GM12878 (cell line): ENCODE measurements around the gene TBC1D2B. TPM values are rescaled to one million over a fixed set of nuclear protein-coding genes. Genes with fewer than 3 reads are reported as not detected.

Experiments used
- ATAC-seq: fragments of 200-7000 bp; cut with Tn5 transposase; 3 replicates; pipeline ENCODE4 v1.9.1; 2020; ENCODE audit warnings: mild to moderate bottlenecking, moderate library complexity
- BruUV-seq: library from RNA; stranded (reverse); fragments of 400-500 nt; replicated peaks from 2 replicates; lab custom pipeline; 2021; lab: Mats Ljungman, UMichigan
- CTCF ChIA-PET: fragments of 300-600 bp; sonication (Branson Sonifier 250); formaldehyde crosslinking; extraction: SDS; loops from one replicate; lab custom pipeline; 2021; ENCODE audit warnings: inconsistent platforms; lab: Yijun Ruan, JAX
- POLR2A ChIA-PET: fragments of 350-600 bp; formaldehyde crosslinking; extraction: SDS; loops from one replicate; lab custom pipeline; 2021; ENCODE audit warnings: inconsistent platforms; lab: Charles Lee
- RAD21 ChIA-PET: fragments of 300-600 bp; sonication (Branson Sonifier 250); formaldehyde crosslinking; loops from one replicate; lab custom pipeline; 2023; ENCODE audit warnings: antibody characterized with exemption; ENCODE audit not compliant: unreplicated experiment; lab: Charles Lee
- SMC1A ChIA-PET: fragments of 300-600 bp; sonication (Branson Sonifier 250); formaldehyde crosslinking; loops from one replicate; lab custom pipeline; 2023; ENCODE audit not compliant: unreplicated experiment, uncharacterized antibody; lab: Charles Lee
- DNase-seq: peaks from one replicate; pipeline ENCODE4 v3.0.0-alpha.2; 2011; ENCODE audit warnings: low read depth, low spot score
- FAIRE-seq: peaks from 3 replicates; lab custom pipeline; 2011; peaks lifted over from hg19 to GRCh38; lab: Jason Lieb, UNC
- H2AFZ ChIP-seq: 2 replicates; pipeline ENCODE4 v1.6.0; 2011; ENCODE audit warnings: low read depth, low read length, control low read depth; ENCODE audit not compliant: control insufficient read depth
- H3K27ac ChIP-seq: 2 replicates; pipeline ENCODE4 v1.5.1; 2011; ENCODE audit warnings: control low read depth; ENCODE audit not compliant: control insufficient read depth, insufficient read depth
- H3K27me3 ChIP-seq, 2 experiments: replicated peaks in 1 of 2; 2 replicates each; pipeline versions ENCODE4 v1.6.0 to v1.6.1; 2011; ENCODE audit warnings: low read length in 1 of 2; ENCODE audit not compliant: control insufficient read depth in 2 of 2, insufficient read depth in 2 of 2
- H3K36me3 ChIP-seq, 2 experiments: 2 replicates each; pipeline ENCODE4 v1.5.1; 2011; ENCODE audit warnings: low read length in 1 of 2; ENCODE audit not compliant: control insufficient read depth in 2 of 2, insufficient read depth in 2 of 2
- H3K4me1 ChIP-seq: 2 replicates; pipeline ENCODE4 v1.6.1; 2011; ENCODE audit warnings: mild to moderate bottlenecking, low read length, moderate library complexity, mixed read lengths; ENCODE audit not compliant: control insufficient read depth, insufficient read depth
- H3K4me2 ChIP-seq: 2 replicates; pipeline ENCODE4 v1.6.0; 2011; ENCODE audit warnings: control low read depth; ENCODE audit not compliant: control insufficient read depth, insufficient read depth
- H3K4me3 ChIP-seq: fragments of 200-600 bp; sonication (generic); 2 replicates; pipeline ENCODE4 v1.5.1; 2016
- H3K79me2 ChIP-seq: 2 replicates; pipeline ENCODE4 v1.6.0; 2011; ENCODE audit warnings: low read length; ENCODE audit not compliant: control insufficient read depth, insufficient read depth
- H3K9ac ChIP-seq: 2 replicates; pipeline ENCODE4 v1.8.0; 2011; ENCODE audit warnings: low read length, control low read depth, mixed read lengths; ENCODE audit not compliant: control insufficient read depth, insufficient read depth
- H3K9me3 ChIP-seq: replicated peaks from 3 replicates; pipeline ENCODE4 v1.5.1; 2011; ENCODE audit warnings: mild to moderate bottlenecking, low read length; ENCODE audit not compliant: control insufficient read depth, insufficient read depth
- H4K20me1 ChIP-seq: 2 replicates; pipeline ENCODE4 v1.6.0; 2011; ENCODE audit not compliant: control insufficient read depth, insufficient read depth
- CEBPB ChIP-seq, 2 experiments: fragments of 150-350 bp in 1 of 2; IDR thresholded peaks; 2 replicates each; pipeline ENCODE4 v1.6.1; 2012 to 2014; ENCODE audit warnings: low read depth in 2 of 2, low read length in 2 of 2, borderline replicate concordance in 1 of 2, inconsistent platforms in 1 of 2
- SUPT20H ChIP-seq: IDR thresholded peaks from 2 replicates; pipeline ENCODE4 v1.6.1; 2011; ENCODE audit warnings: low read depth, mild to moderate bottlenecking, low read length, moderate library complexity, borderline replicate concordance; ENCODE audit not compliant: control insufficient read depth
- ZNF622 ChIP-seq: fragments of 450-650 bp; IDR thresholded peaks from 2 replicates; pipeline ENCODE4 v1.6.1; 2017; ENCODE audit warnings: mild to moderate bottlenecking, inconsistent platforms
- WGBS: methylation state at CpG from one replicate; pipeline ENCODE4 v1.1.6; 2016; ENCODE audit warnings: low lambda C conversion rate; ENCODE audit not compliant: insufficient replicate concordance, insufficient coverage; ENCODE audit errors: missing lambda C conversion rate; 5-methylcytosine and 5-hydroxymethylcytosine counted together
- in situ Hi-C: fragments of 300-500 bp; cut with MboI; formaldehyde crosslinking; loops from 9 replicates; pipeline ENCODE4 v1.14.3; 2018; ENCODE audit warnings: mixed read lengths
- intact Hi-C: fragments of 100-400 bp; cut with micrococcal nuclease; formaldehyde crosslinking; loops from one replicate; pipeline ENCODE4 v1.14.2; 2022; ENCODE audit not compliant: unreplicated experiment
- polyA plus RNA-seq, 11 experiments: library from polyadenylated mRNA; depleted of rRNA in 4 of 11; unstranded in 6 of 11; stranded (reverse) in 5 of 11; fragments of >200 nt; fragmentation: Nextera tagmentation in 4 of 11; fragmentation: Illumina TruSeq in 1 of 11; extraction: Ambion mirVana in 4 of 11; extraction: Trizol in 1 of 11; gene quantifications; 1 replicate in 1 of 11; 2 replicates in 10 of 11; pipeline versions ENCODE4 v1.2.1 to v1.2.3, GENCODE V29; 2011 to 2016; ENCODE audit warnings: inconsistent platforms in 2 of 11, missing spikeins in 2 of 11, low read depth in 1 of 11
- total RNA-seq, 4 experiments: library from RNA; depleted of rRNA in 3 of 4; stranded (reverse); fragments of >200 nt in 3 of 4; fragmentation: Illumina TruSeq in 1 of 4; extraction: Trizol in 1 of 4; gene quantifications; 2 replicates each; pipeline versions ENCODE4 v1.2.1 to v1.2.3, GENCODE V29; 2013 to 2021
- TF ChIP-seq, protein P1 (sequence below): IDR thresholded peaks from 2 replicates; pipeline ENCODE4 v1.6.1; 2011; ENCODE audit warnings: low read depth, mild to moderate bottlenecking, low read length, moderate library complexity, borderline replicate concordance; ENCODE audit errors: extremely low read depth

The TBC1D2B gene
- total and polyA plus RNA-seq, 10 of the 15 experiments (the other 5 are each of a cell fraction or from before 2014, with no cell fraction given) = 1.3 to 53.4 (median 19.4) TPM

DNA sequence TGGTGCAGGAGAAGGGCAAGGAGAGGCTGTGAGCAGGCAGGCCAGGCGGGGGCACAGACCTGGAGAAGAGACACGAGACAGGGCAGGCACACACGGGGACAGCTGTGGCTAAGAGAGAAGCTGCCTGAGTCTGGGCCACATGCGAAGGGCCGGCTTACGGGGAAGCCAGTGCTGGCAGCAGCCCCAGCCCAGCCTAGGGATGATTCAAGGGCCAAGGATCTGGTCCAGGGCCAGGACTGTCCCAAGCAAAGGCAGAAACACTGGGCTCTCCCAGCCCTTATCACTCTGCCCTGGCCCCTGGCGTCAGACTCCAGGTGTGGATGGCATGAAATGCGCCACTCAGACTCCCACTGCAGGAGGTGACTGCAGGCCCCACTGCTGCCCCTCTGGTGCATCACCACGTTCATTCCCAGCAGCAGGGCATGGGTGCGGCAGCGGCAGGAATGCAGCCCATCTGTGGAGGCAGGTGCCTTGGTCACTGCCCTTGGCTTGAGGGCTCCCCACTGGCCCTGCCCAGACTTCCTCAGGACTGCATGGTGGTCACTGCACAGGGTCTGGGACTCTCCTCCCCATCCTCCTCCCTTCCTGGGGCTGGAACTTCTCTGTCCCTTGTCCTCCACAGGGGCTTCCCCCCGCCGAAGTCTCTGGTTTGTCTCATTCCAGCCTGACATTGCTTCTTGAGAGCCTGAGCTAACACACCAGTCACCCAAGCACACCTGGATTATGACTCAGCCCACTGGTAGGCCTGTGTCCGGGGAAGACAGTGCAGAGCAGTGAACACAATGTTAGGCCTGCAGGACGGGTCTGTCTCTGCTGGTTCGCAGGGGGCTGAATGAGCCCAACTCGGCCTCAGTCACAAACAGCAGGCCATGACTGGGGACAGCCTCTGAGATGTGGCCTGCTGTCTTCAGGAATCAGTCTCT, 69.3 kb downstream of the TBC1D2B start:
- no peak overlapping the region for H3K27ac ChIP-seq
- FAIRE-seq (no peak), DNase-seq (no peak)
- peaks cover 17% of the 10 kb centered on the region for H3K4me1 ChIP-seq
- RAD21 ChIA-PET = interaction anchor here (1.2 to 1.7 kb wide), 2 partner anchors 62 to 64 kb away, joined by 3 to 4 read pairs; no protein-coding TSS in a partner anchor
- H3K4me2 ChIP-seq = no peak overlapping the region
- no peak overlapping the region for H2AFZ ChIP-seq
- no peaks in the 10 kb centered on the region for H3K27me3 ChIP-seq
- H3K9ac ChIP-seq = no peak overlapping the region
- SMC1A ChIA-PET = interaction anchor here (1.4 to 2.8 kb wide), 2 partner anchors 65 to 67 kb away, joined by 3 to 8 read pairs; no protein-coding TSS in a partner anchor
- peaks cover 18 to 29% of the 10 kb centered on the region in 2 experiments; a peak in 3 of 4 replicates for H3K36me3 ChIP-seq
- no peaks in the 10 kb centered on the region for H4K20me1 ChIP-seq
- intact Hi-C loops = no loop called here
- no peaks in the 10 kb centered on the region for H3K9me3 ChIP-seq
- TF ChIP-seq, protein P1, sequence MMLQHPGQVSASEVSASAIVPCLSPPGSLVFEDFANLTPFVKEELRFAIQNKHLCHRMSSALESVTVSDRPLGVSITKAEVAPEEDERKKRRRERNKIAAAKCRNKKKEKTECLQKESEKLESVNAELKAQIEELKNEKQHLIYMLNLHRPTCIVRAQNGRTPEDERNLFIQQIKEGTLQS = no peak
- TF ChIP-seq CEBPB (IDR thresholded peaks at IDR 0.05; ENCODE audit: borderline replicate concordance in 1 of 2, low read depth in 2 of 2, low read length in 2 of 2) = no peak
- TF ChIP-seq ZNF622 = no peak
- TF ChIP-seq SUPT20H = no peak
- TF ChIP-seq, all 136 proteins: peak for 0
- in situ Hi-C loops = no loop called here
- H3K4me3 ChIP-seq = no peak overlapping the region
- no peaks in the 10 kb centered on the region; the same call in 1 of the 2 replicates for H3K79me2 ChIP-seq
- ChIA-PET POLR2A (no interaction called here), CTCF (interaction anchor here (1.1 to 9.4 kb wide), 4 partner anchors 42 to 122 kb away, joined by 3 to 60 read pairs (median 7); partner anchors contain the start of gene CIB2)
- 92% methylated on average over 17 of the region's 17 CpGs for WGBS
- no TSS peak for BruUV-seq
- no peak for ATAC-seq
